ENCODE results near the gene PTPRN2. TPM values are rescaled to one million over a fixed set of nuclear protein-coding genes. Genes with fewer than 3 reads are reported as not detected.

PTPRN2 gene
- total and polyA plus RNA-seq, 9 of the 15 experiments (the other 6 are each of a cell fraction or from before 2014, with no cell fraction given) = not detected

- FAIRE-seq (no peak), ATAC-seq (no peak), DNase-seq (ENCODE audit: extremely low read depth in 1 of 4, low spot score in 3 of 4) (no peak)
- 8% methylated on average over 16 of the region's 16 CpGs for WGBS (ENCODE audit: insufficient coverage, low coverage, missing lambda C conversion rate)
- BruUV-seq (replicated peaks) = no TSS peak
- H3K4me1 ChIP-seq (replicated peaks in 1 of 2; ENCODE audit: control insufficient read depth in 2 of 2, insufficient read depth in 2 of 2, low read length in 2 of 2) = peaks cover 0 to 22% of the 10 kb centered on the region in 2 experiments; a peak in 2 of 5 replicates
- H3K4me3 ChIP-seq = no peak overlapping the region
- H3K9me1 ChIP-seq (ENCODE audit: control insufficient read depth, insufficient read depth, low read length) = no peaks in the 10 kb centered on the region
- no peak overlapping the region for H3K4me2 ChIP-seq (ENCODE audit: insufficient read depth, low read length)
- POLR2A ChIA-PET = no interaction called here
- H2AFZ ChIP-seq (ENCODE audit: low read depth, low read length) = no peak overlapping the region
- H3K27ac ChIP-seq (ENCODE audit: extremely low read depth, low read depth, low read length) = no peak overlapping the region
- H3K79me2 ChIP-seq (ENCODE audit: control insufficient read depth, insufficient read depth, low read length) = no peaks in the 10 kb centered on the region
- TF ChIP-seq THRAP3 (IDR thresholded peaks at IDR 0.05; ENCODE audit: borderline replicate concordance) (no peak), BRCA1 (IDR thresholded peaks at IDR 0.05) (no peak), BRCA1 (CRISPR knock-in tag; IDR thresholded peaks at IDR 0.05) (no peak), CTCFL (IDR thresholded peaks at IDR 0.05; ENCODE audit: borderline replicate concordance, insufficient read depth, low read depth, low read length, poor library complexity, severe bottlenecking) (no peak)
- CTCF ChIA-PET (ENCODE audit: low intra/inter-chr PET ratio) = no interaction called here
- H3K27me3 ChIP-seq (ENCODE audit: control insufficient read depth in 2 of 2, insufficient read depth in 2 of 2, low read length in 2 of 2) = peaks cover 45 to 71% of the 10 kb centered on the region in 2 experiments
- in situ Hi-C loops (cut with MboI) (no loop called here), intact Hi-C loops (cut with micrococcal nuclease) (no loop called here)
- no peaks in the 10 kb centered on the region for H3K36me3 ChIP-seq (ENCODE audit: control insufficient read depth, insufficient read depth, low read length)
- 0 out of 2 replicates have a peak, but pooled peaks cover 2% of the 10 kb centered on the region for H3K9me3 ChIP-seq (replicated peaks; ENCODE audit: control insufficient read depth, insufficient read depth, low read depth, low read length)
- H3K9ac ChIP-seq (ENCODE audit: insufficient read depth in 1 of 2, low read depth in 2 of 2, low read length in 2 of 2) = no peak overlapping the region
- peaks cover 5% of the 10 kb centered on the region for H4K20me1 ChIP-seq (replicated peaks; ENCODE audit: control insufficient read depth, insufficient read depth, low read length)
Observed at GRCh38 chr7:158588878-158589442, 1.3 kb upstream of the PTPRN2 start.
